Liver (tissue), 9 donors: ENCODE data around the gene SAFB2. TPM values are rescaled to one million over a fixed set of nuclear protein-coding genes. Genes with fewer than 3 reads are reported as not detected.

Source experiments
- DNase-seq: peaks from one replicate; pipeline ENCODE4 v3.0.0-alpha.2; 2017; ENCODE audit warnings: low spot score
- H3K27ac ChIP-seq, 2 donors: one replicate each; pipeline ENCODE4 v1.7.0; 2013; ENCODE audit warnings: inconsistent platforms in 2 of 2, low read length in 2 of 2, control low read depth in 1 of 2, low read depth in 1 of 2, mild to moderate bottlenecking in 1 of 2
- H3K27me3 ChIP-seq, 4 donors: one replicate each; pipeline versions ENCODE4 v1.6.1 to v1.7.0; 2013; ENCODE audit warnings: low read length in 3 of 4, inconsistent platforms in 1 of 4, mild to moderate bottlenecking in 1 of 4, moderate library complexity in 1 of 4; ENCODE audit not compliant: control insufficient read depth in 4 of 4, insufficient read depth in 4 of 4
- H3K36me3 ChIP-seq, 4 donors: one replicate each; pipeline versions ENCODE4 v1.6.1 to v1.7.0; 2013; ENCODE audit warnings: low read length in 3 of 4, mild to moderate bottlenecking in 3 of 4, low read depth in 1 of 4, moderate library complexity in 1 of 4; ENCODE audit not compliant: control insufficient read depth in 4 of 4, insufficient read depth in 3 of 4
- H3K4me1 ChIP-seq, 4 donors: one replicate each; pipeline versions ENCODE4 v1.6.1 to v1.7.0; 2013; ENCODE audit warnings: low read length in 3 of 4, mild to moderate bottlenecking in 3 of 4, moderate library complexity in 1 of 4; ENCODE audit not compliant: control insufficient read depth in 4 of 4, insufficient read depth in 4 of 4
- H3K4me3 ChIP-seq, 3 donors: one replicate each; pipeline versions ENCODE4 v1.6.1 to v1.7.0; 2013; ENCODE audit warnings: low read length in 3 of 3, control low read depth in 1 of 3, low read depth in 1 of 3, mild to moderate bottlenecking in 1 of 3
- H3K9ac ChIP-seq, 2 donors: one replicate each; pipeline ENCODE4 v1.7.0; 2013; ENCODE audit warnings: low read length in 2 of 2, mild to moderate bottlenecking in 2 of 2, moderate library complexity in 2 of 2, control low read depth in 1 of 2, low read depth in 1 of 2
- H3K9me3 ChIP-seq, 4 donors: one replicate each; pipeline versions ENCODE4 v1.6.1 to v1.7.0; 2013; ENCODE audit warnings: low read length in 3 of 4; ENCODE audit not compliant: control insufficient read depth in 4 of 4
- ATF3 ChIP-seq: IDR thresholded peaks from 2 replicates; pipeline ENCODE4 v1.6.1; 2016; ENCODE audit warnings: antibody characterized with exemption
- EGR1 ChIP-seq, 2 donors: IDR thresholded peaks; 2 replicates each; pipeline ENCODE4 v1.6.1; 2016 to 2018; ENCODE audit warnings: antibody characterized with exemption in 2 of 2, low read depth in 2 of 2
- FOXA1 ChIP-seq: IDR thresholded peaks from 2 replicates; pipeline ENCODE4 v1.6.1; 2016; ENCODE audit warnings: antibody characterized with exemption
- FOXA2 ChIP-seq: IDR thresholded peaks from 2 replicates; pipeline ENCODE4 v1.6.1; 2016; ENCODE audit warnings: antibody characterized with exemption
- GABPA ChIP-seq, 2 donors: IDR thresholded peaks in 1 of 2; conservative IDR thresholded peaks in 1 of 2; 2 replicates each; pipeline ENCODE4 v1.6.1; 2016; ENCODE audit warnings: antibody characterized with exemption in 2 of 2, mild to moderate bottlenecking in 1 of 2, moderate library complexity in 1 of 2
- HNF4A ChIP-seq, 2 donors: conservative IDR thresholded peaks; 2 replicates each; pipeline ENCODE4 v1.6.1; 2016; ENCODE audit warnings: antibody characterized with exemption in 2 of 2, mild to moderate bottlenecking in 2 of 2
- HNF4G ChIP-seq: IDR thresholded peaks from 2 replicates; pipeline ENCODE4 v1.6.1; 2016; ENCODE audit warnings: antibody characterized with exemption
- JUND ChIP-seq, 2 donors: IDR thresholded peaks; 2 replicates each; pipeline ENCODE4 v1.6.1; 2016; ENCODE audit warnings: antibody characterized with exemption in 2 of 2
- MAX ChIP-seq: IDR thresholded peaks from 2 replicates; pipeline ENCODE4 v1.6.1; 2016; ENCODE audit warnings: antibody characterized with exemption
- NR2F2 ChIP-seq: IDR thresholded peaks from 2 replicates; pipeline ENCODE4 v1.6.1; 2016; ENCODE audit warnings: antibody characterized with exemption
- RAD21 ChIP-seq, 2 donors: IDR thresholded peaks; 2 replicates each; pipeline ENCODE4 v1.6.1; 2016; ENCODE audit warnings: antibody characterized with exemption in 2 of 2, mild to moderate bottlenecking in 2 of 2
- RXRA ChIP-seq, 2 donors: IDR thresholded peaks; 2 replicates each; pipeline ENCODE4 v1.6.1; 2017 to 2018; ENCODE audit warnings: antibody characterized with exemption in 2 of 2, mild to moderate bottlenecking in 1 of 2
- SP1 ChIP-seq: IDR thresholded peaks from 2 replicates; pipeline ENCODE4 v1.6.1; 2018; ENCODE audit warnings: antibody characterized with exemption, mild to moderate bottlenecking
- TAF1 ChIP-seq: conservative IDR thresholded peaks from 2 replicates; pipeline ENCODE4 v1.6.1; 2016; ENCODE audit warnings: antibody characterized with exemption, mild to moderate bottlenecking
- YY1 ChIP-seq: IDR thresholded peaks from 2 replicates; pipeline ENCODE4 v1.6.1; 2016; ENCODE audit warnings: antibody characterized with exemption, mild to moderate bottlenecking
- WGBS: extraction: QIAGEN DNeasy Blood & Tissue Kit; methylation state at CpG from one replicate; pipeline ENCODE4 v1.1.7; 2013; 5-methylcytosine and 5-hydroxymethylcytosine counted together
- polyA plus RNA-seq, 2 donors: library from polyadenylated mRNA; stranded (reverse) in 1 of 2; unstranded in 1 of 2; fragments of 200-250 nt in 1 of 2; fragments of >200 nt in 1 of 2; fragmentation: Nextera tagmentation in 1 of 2; extraction: Ambion mirVana in 1 of 2; gene quantifications; one replicate each; pipeline versions ENCODE4 v1.2.1 to v1.2.3, GENCODE V29; 2013 to 2015
- total RNA-seq, 2 donors: library from RNA; depleted of rRNA; stranded (reverse); fragments of >200 nt; gene quantifications; one replicate each; pipeline ENCODE4 v1.2.3, GENCODE V29; 2014
- TF ChIP-seq, protein P1 (sequence below): IDR thresholded peaks from 2 replicates; pipeline ENCODE4 v1.6.1; 2016; ENCODE audit warnings: antibody characterized with exemption, mild to moderate bottlenecking
- TF ChIP-seq, protein P2 (sequence below): IDR thresholded peaks from 2 replicates; pipeline ENCODE4 v1.6.1; 2016; ENCODE audit warnings: antibody characterized with exemption
- TF ChIP-seq, protein P3 (sequence below): fragments of 150-350 bp; IDR thresholded peaks from 2 replicates; pipeline ENCODE4 v1.5.1; 2017; ENCODE audit warnings: improper control_type of control experiment, low read depth, low read length; ENCODE audit not compliant: missing input control
- donor health status: healthy.
- donor health status: healthy.
- donor health status: healthy.
- donor health status: healthy.
- donor health status: healthy.

SAFB2 gene
- total and polyA plus RNA-seq, 4 donors, result 18.7 to 57.8 (median 28.5) TPM

GRCh38 chr19:5628461-5628860, 5.9 kb upstream of the SAFB2 start:
- H3K27ac ChIP-seq, result peak overlapping the region in 1 of 2 donors; percentile 40
- H3K4me3 ChIP-seq, result no peak overlapping the region
- DNase-seq, result no peak
- H3K27me3 ChIP-seq, result no peaks in the 10 kb centered on the region
- H3K9me3 ChIP-seq, result no peaks in the 10 kb centered on the region
- TF ChIP-seq MAX (no peak), HNF4A (conservative IDR thresholded peaks at IDR 0.05) (no peak), JUND (IDR thresholded peaks at IDR 0.05) (no peak), TAF1 (no peak), ATF3 (no peak), SP1 (no peak), FOXA2 (no peak), NR2F2 (no peak), YY1 (no peak), HNF4G (no peak), RAD21 (IDR thresholded peaks at IDR 0.05) (no peak), RXRA (IDR thresholded peaks at IDR 0.05) (no peak), GABPA (IDR thresholded peaks at IDR 0.05 in 1 of 2, conservative IDR thresholded peaks at IDR 0.05 in 1 of 2) (no peak), EGR1 (IDR thresholded peaks at IDR 0.05; ENCODE audit: low read depth in 2 of 2) (no peak), FOXA1 (no peak)
- TF ChIP-seq, protein P1, sequence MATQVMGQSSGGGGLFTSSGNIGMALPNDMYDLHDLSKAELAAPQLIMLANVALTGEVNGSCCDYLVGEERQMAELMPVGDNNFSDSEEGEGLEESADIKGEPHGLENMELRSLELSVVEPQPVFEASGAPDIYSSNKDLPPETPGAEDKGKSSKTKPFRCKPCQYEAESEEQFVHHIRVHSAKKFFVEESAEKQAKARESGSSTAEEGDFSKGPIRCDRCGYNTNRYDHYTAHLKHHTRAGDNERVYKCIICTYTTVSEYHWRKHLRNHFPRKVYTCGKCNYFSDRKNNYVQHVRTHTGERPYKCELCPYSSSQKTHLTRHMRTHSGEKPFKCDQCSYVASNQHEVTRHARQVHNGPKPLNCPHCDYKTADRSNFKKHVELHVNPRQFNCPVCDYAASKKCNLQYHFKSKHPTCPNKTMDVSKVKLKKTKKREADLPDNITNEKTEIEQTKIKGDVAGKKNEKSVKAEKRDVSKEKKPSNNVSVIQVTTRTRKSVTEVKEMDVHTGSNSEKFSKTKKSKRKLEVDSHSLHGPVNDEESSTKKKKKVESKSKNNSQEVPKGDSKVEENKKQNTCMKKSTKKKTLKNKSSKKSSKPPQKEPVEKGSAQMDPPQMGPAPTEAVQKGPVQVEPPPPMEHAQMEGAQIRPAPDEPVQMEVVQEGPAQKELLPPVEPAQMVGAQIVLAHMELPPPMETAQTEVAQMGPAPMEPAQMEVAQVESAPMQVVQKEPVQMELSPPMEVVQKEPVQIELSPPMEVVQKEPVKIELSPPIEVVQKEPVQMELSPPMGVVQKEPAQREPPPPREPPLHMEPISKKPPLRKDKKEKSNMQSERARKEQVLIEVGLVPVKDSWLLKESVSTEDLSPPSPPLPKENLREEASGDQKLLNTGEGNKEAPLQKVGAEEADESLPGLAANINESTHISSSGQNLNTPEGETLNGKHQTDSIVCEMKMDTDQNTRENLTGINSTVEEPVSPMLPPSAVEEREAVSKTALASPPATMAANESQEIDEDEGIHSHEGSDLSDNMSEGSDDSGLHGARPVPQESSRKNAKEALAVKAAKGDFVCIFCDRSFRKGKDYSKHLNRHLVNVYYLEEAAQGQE, result no peak
- TF ChIP-seq, protein P2, sequence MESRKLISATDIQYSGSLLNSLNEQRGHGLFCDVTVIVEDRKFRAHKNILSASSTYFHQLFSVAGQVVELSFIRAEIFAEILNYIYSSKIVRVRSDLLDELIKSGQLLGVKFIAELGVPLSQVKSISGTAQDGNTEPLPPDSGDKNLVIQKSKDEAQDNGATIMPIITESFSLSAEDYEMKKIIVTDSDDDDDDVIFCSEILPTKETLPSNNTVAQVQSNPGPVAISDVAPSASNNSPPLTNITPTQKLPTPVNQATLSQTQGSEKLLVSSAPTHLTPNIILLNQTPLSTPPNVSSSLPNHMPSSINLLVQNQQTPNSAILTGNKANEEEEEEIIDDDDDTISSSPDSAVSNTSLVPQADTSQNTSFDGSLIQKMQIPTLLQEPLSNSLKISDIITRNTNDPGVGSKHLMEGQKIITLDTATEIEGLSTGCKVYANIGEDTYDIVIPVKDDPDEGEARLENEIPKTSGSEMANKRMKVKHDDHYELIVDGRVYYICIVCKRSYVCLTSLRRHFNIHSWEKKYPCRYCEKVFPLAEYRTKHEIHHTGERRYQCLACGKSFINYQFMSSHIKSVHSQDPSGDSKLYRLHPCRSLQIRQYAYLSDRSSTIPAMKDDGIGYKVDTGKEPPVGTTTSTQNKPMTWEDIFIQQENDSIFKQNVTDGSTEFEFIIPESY, result no peak
- TF ChIP-seq, protein P3, sequence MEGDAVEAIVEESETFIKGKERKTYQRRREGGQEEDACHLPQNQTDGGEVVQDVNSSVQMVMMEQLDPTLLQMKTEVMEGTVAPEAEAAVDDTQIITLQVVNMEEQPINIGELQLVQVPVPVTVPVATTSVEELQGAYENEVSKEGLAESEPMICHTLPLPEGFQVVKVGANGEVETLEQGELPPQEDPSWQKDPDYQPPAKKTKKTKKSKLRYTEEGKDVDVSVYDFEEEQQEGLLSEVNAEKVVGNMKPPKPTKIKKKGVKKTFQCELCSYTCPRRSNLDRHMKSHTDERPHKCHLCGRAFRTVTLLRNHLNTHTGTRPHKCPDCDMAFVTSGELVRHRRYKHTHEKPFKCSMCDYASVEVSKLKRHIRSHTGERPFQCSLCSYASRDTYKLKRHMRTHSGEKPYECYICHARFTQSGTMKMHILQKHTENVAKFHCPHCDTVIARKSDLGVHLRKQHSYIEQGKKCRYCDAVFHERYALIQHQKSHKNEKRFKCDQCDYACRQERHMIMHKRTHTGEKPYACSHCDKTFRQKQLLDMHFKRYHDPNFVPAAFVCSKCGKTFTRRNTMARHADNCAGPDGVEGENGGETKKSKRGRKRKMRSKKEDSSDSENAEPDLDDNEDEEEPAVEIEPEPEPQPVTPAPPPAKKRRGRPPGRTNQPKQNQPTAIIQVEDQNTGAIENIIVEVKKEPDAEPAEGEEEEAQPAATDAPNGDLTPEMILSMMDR, result no peak
- H3K4me1 ChIP-seq, result peaks cover 9 to 74% (median 58%) of the 10 kb centered on the region in 4 donors
- 49% methylated on average over 1 of the region's 1 CpG for WGBS
- no peak overlapping the region for H3K9ac ChIP-seq
- H3K36me3 ChIP-seq, result peaks cover 3 to 25% (median 14%) of the 10 kb centered on the region in 4 donors
